ENCODE data around the gene PSPH.
"Not testable (repeated sequence)": the region's sequence is repeated elsewhere in the genome, so short reads cannot be mapped to it uniquely, and the experiment has no call there.

Gene PSPH

GRCh38 chr7:56053379-56053778, 2.1 kb upstream of the PSPH start:
- H3K27ac ChIP-seq (ENCODE audit: low read length) = no peak overlapping the region
- no peaks in the 10 kb centered on the region for H3K27me3 ChIP-seq (ENCODE audit: control insufficient read depth, insufficient read depth, low read length)
- H3K4me3 ChIP-seq (ENCODE audit: low read length) = peak overlapping the region; percentile 71
- H3K9me3 ChIP-seq (ENCODE audit: control insufficient read depth, low read depth, low read length) = no peaks in the 10 kb centered on the region
- peak overlapping the region; percentile 85 for H3K9ac ChIP-seq (ENCODE audit: low read length)
- H3K4me1 ChIP-seq (ENCODE audit: control insufficient read depth, low read depth, low read length) = peaks cover 12% of the 10 kb centered on the region
- H3K36me3 ChIP-seq (ENCODE audit: control insufficient read depth, low read depth, low read length) = peaks cover 57% of the 10 kb centered on the region

- Histone ChIP-seq H3K27me3 (ENCODE audit: control insufficient read depth, insufficient read depth, low read length) (no peaks in the 10 kb centered on the region), H3K9me3 (ENCODE audit: control insufficient read depth, low read depth, low read length) (no peaks in the 10 kb centered on the region), H3K4me3 (ENCODE audit: low read length) (peak overlapping the region; percentile 71), H3K27ac (ENCODE audit: low read length) (peak overlapping the region; percentile 94), H3K36me3 (ENCODE audit: control insufficient read depth, low read depth, low read length) (peaks cover 33% of the 10 kb centered on the region), H3K4me1 (ENCODE audit: control insufficient read depth, low read depth, low read length) (peaks cover 12% of the 10 kb centered on the region), H3K9ac (ENCODE audit: low read length) (peak overlapping the region; percentile 85)
Measured at GRCh38 chr7:56051053-56051338, 248 bp downstream of the PSPH start.

GRCh38 chr7:56048763-56049162, 2.5 kb downstream of the PSPH start:
- H3K9ac ChIP-seq (ENCODE audit: low read length); H3K27ac ChIP-seq (ENCODE audit: low read length); H3K4me3 ChIP-seq (ENCODE audit: low read length); H3K9me3 ChIP-seq (ENCODE audit: control insufficient read depth, low read depth, low read length); H3K27me3 ChIP-seq (ENCODE audit: control insufficient read depth, insufficient read depth, low read length): not testable (repeated sequence)
- Histone ChIP-seq H3K36me3 (ENCODE audit: control insufficient read depth, low read depth, low read length) (peaks cover 11% of the 10 kb centered on the region), H3K4me1 (ENCODE audit: control insufficient read depth, low read depth, low read length) (peaks cover 12% of the 10 kb centered on the region)

GRCh38 chr7:56048245-56048644, 3.0 kb downstream of the PSPH start:
- no peaks in the 10 kb centered on the region for H3K9me3 ChIP-seq (ENCODE audit: control insufficient read depth, low read depth, low read length)
- H3K9ac ChIP-seq (ENCODE audit: low read length) = no peak overlapping the region
- peaks cover 6% of the 10 kb centered on the region for H3K36me3 ChIP-seq (ENCODE audit: control insufficient read depth, low read depth, low read length)
- H3K27me3 ChIP-seq (ENCODE audit: control insufficient read depth, insufficient read depth, low read length) = no peaks in the 10 kb centered on the region
- H3K4me3 ChIP-seq (ENCODE audit: low read length) = no peak overlapping the region
- peaks cover 10% of the 10 kb centered on the region for H3K4me1 ChIP-seq (ENCODE audit: control insufficient read depth, low read depth, low read length)
- H3K27ac ChIP-seq (ENCODE audit: low read length) = no peak overlapping the region

GRCh38 chr7:56047446-56048116, 3.7 kb downstream of the PSPH start:
- not testable (repeated sequence) for H3K4me1 ChIP-seq (ENCODE audit: control insufficient read depth, low read depth, low read length); H3K36me3 ChIP-seq (ENCODE audit: control insufficient read depth, low read depth, low read length); H3K9ac ChIP-seq (ENCODE audit: low read length); H3K27me3 ChIP-seq (ENCODE audit: control insufficient read depth, insufficient read depth, low read length); H3K9me3 ChIP-seq (ENCODE audit: control insufficient read depth, low read depth, low read length); H3K27ac ChIP-seq (ENCODE audit: low read length); H3K4me3 ChIP-seq (ENCODE audit: low read length)

GRCh38 chr7:56046721-56047445, 4.4 kb downstream of the PSPH start:
- Histone ChIP-seq H3K4me1 (ENCODE audit: control insufficient read depth, low read depth, low read length) (peaks cover 6% of the 10 kb centered on the region), H3K27me3 (ENCODE audit: control insufficient read depth, insufficient read depth, low read length) (no peaks in the 10 kb centered on the region), H3K36me3 (ENCODE audit: control insufficient read depth, low read depth, low read length) (peaks cover 5% of the 10 kb centered on the region), H3K9me3 (ENCODE audit: control insufficient read depth, low read depth, low read length) (no peaks in the 10 kb centered on the region), H3K27ac (ENCODE audit: low read length) (no peak overlapping the region), H3K4me3 (ENCODE audit: low read length) (no peak overlapping the region), H3K9ac (ENCODE audit: low read length) (no peak overlapping the region)

- not testable (repeated sequence) for H3K4me3 ChIP-seq (ENCODE audit: low read length); H3K27me3 ChIP-seq (ENCODE audit: control insufficient read depth, insufficient read depth, low read length); H3K9me3 ChIP-seq (ENCODE audit: control insufficient read depth, low read depth, low read length); H3K36me3 ChIP-seq (ENCODE audit: control insufficient read depth, low read depth, low read length); H3K4me1 ChIP-seq (ENCODE audit: control insufficient read depth, low read depth, low read length); H3K9ac ChIP-seq (ENCODE audit: low read length); H3K27ac ChIP-seq (ENCODE audit: low read length)
Measured at GRCh38 chr7:56045758-56046157, 5.5 kb downstream of the PSPH start.

GRCh38 chr7:56040730-56041129, 10.5 kb downstream of the PSPH start:
- Histone ChIP-seq H3K9me3 (ENCODE audit: control insufficient read depth, low read depth, low read length) (no peaks in the 10 kb centered on the region), H3K9ac (ENCODE audit: low read length) (no peak overlapping the region), H3K4me3 (ENCODE audit: low read length) (no peak overlapping the region), H3K27ac (ENCODE audit: low read length) (no peak overlapping the region), H3K36me3 (ENCODE audit: control insufficient read depth, low read depth, low read length) (peaks cover 9% of the 10 kb centered on the region), H3K4me1 (ENCODE audit: control insufficient read depth, low read depth, low read length) (no peaks in the 10 kb centered on the region), H3K27me3 (ENCODE audit: control insufficient read depth, insufficient read depth, low read length) (no peaks in the 10 kb centered on the region)

- Histone ChIP-seq H3K27me3 (ENCODE audit: control insufficient read depth, insufficient read depth, low read length) (no peaks in the 10 kb centered on the region), H3K9ac (ENCODE audit: low read length) (peak overlapping the region; percentile 78), H3K9me3 (ENCODE audit: control insufficient read depth, low read depth, low read length) (no peaks in the 10 kb centered on the region), H3K4me1 (ENCODE audit: control insufficient read depth, low read depth, low read length) (no peaks in the 10 kb centered on the region), H3K4me3 (ENCODE audit: low read length) (peak overlapping the region; percentile 72), H3K36me3 (ENCODE audit: control insufficient read depth, low read depth, low read length) (peaks cover 24% of the 10 kb centered on the region), H3K27ac (ENCODE audit: low read length) (peak overlapping the region; percentile 13)
Measured at GRCh38 chr7:56033671-56034432, 17.4 kb downstream of the PSPH start.

- H3K36me3 ChIP-seq (ENCODE audit: control insufficient read depth, low read depth, low read length) = peaks cover 35% of the 10 kb centered on the region
- H3K4me1 ChIP-seq (ENCODE audit: control insufficient read depth, low read depth, low read length); H3K9me3 ChIP-seq (ENCODE audit: control insufficient read depth, low read depth, low read length); H3K9ac ChIP-seq (ENCODE audit: low read length); H3K27ac ChIP-seq (ENCODE audit: low read length); H3K27me3 ChIP-seq (ENCODE audit: control insufficient read depth, insufficient read depth, low read length); H3K4me3 ChIP-seq (ENCODE audit: low read length): not testable (repeated sequence)
Measured at GRCh38 chr7:56032578-56032977, 18.7 kb downstream of the PSPH start.

- not testable (repeated sequence) for H3K9me3 ChIP-seq (ENCODE audit: control insufficient read depth, low read depth, low read length); H3K27me3 ChIP-seq (ENCODE audit: control insufficient read depth, insufficient read depth, low read length); H3K4me1 ChIP-seq (ENCODE audit: control insufficient read depth, low read depth, low read length); H3K4me3 ChIP-seq (ENCODE audit: low read length); H3K9ac ChIP-seq (ENCODE audit: low read length); H3K27ac ChIP-seq (ENCODE audit: low read length)
- peaks cover 35% of the 10 kb centered on the region for H3K36me3 ChIP-seq (ENCODE audit: control insufficient read depth, low read depth, low read length)
Measured at GRCh38 chr7:56031556-56031955, 19.7 kb downstream of the PSPH start.

Measured in iPS-18a (cell line).